WTC11 (cell line): ENCODE results near the gene MEGF6. TPM values are rescaled to one million over a fixed set of nuclear protein-coding genes. Genes with fewer than 3 reads are reported as not detected.

Experiments used
- ATAC-seq: fragments of 200-7000 bp; cut with Tn5 transposase; 2 replicates; pipeline ENCODE4 v1.10.0; 2021; ENCODE audit warnings: mild to moderate bottlenecking, moderate library complexity
- CTCF ChIA-PET: fragments of 300-600 bp; sonication (Branson Sonifier 250); formaldehyde crosslinking; loops from one replicate; lab custom pipeline; 2021; ENCODE audit warnings: antibody characterized with exemption; lab: Charles Lee
- POLR2A ChIA-PET: fragments of 350-600 bp; sonication (Branson Sonifier 250); formaldehyde crosslinking; loops from one replicate; lab custom pipeline; 2021; ENCODE audit warnings: antibody characterized with exemption; lab: Charles Lee
- DNase-seq: peaks from one replicate; pipeline ENCODE4 v3.0.0; 2021; ENCODE audit warnings: low spot score
- H3K27ac Mint-ChIP-seq: 2 replicates; pipeline ENCODE4 v1.8.0; 2021; ENCODE audit warnings: mixed read lengths
- H3K27me3 Mint-ChIP-seq: 2 replicates; pipeline ENCODE4 v1.8.0; 2021; ENCODE audit warnings: low read depth, mild to moderate bottlenecking, moderate library complexity, mixed read lengths
- H3K36me3 Mint-ChIP-seq: 2 replicates; pipeline ENCODE4 v1.8.0; 2021; ENCODE audit warnings: mixed read lengths
- H3K4me1 Mint-ChIP-seq: 2 replicates; pipeline ENCODE4 v1.8.0; 2022; ENCODE audit warnings: mixed read lengths
- H3K4me3 Mint-ChIP-seq: 2 replicates; pipeline ENCODE4 v1.8.0; 2021; ENCODE audit warnings: mild to moderate bottlenecking, moderate library complexity, mixed read lengths
- H3K9me3 Mint-ChIP-seq: 2 replicates; pipeline ENCODE4 v1.8.0; 2021; ENCODE audit warnings: mixed read lengths
- CBFB ChIP-seq: sonication (generic); formaldehyde crosslinking; IDR thresholded peaks from 2 replicates; pipeline ENCODE4 v1.8.1; 2022; ENCODE audit warnings: mild to moderate bottlenecking, low read depth, missing genetic modification reagents
- ESRRA ChIP-seq: sonication (generic); formaldehyde crosslinking; IDR thresholded peaks from 2 replicates; pipeline ENCODE4 v1.8.1; 2022; ENCODE audit warnings: mild to moderate bottlenecking, missing genetic modification reagents, borderline replicate concordance
- FOXP1 ChIP-seq: sonication (generic); formaldehyde crosslinking; IDR thresholded peaks from 2 replicates; pipeline ENCODE4 v1.8.0; 2022; ENCODE audit warnings: missing genetic modification reagents, mild to moderate bottlenecking, moderate library complexity, borderline replicate concordance
- GABPB1 ChIP-seq: sonication (generic); formaldehyde crosslinking; IDR thresholded peaks from 2 replicates; pipeline ENCODE4 v1.8.1; 2023; ENCODE audit warnings: mild to moderate bottlenecking, missing genetic modification reagents
- IRF2 ChIP-seq: sonication (generic); formaldehyde crosslinking; IDR thresholded peaks from 2 replicates; pipeline ENCODE4 v1.8.0; 2022; ENCODE audit warnings: low read depth, missing genetic modification reagents, borderline replicate concordance
- NR1H2 ChIP-seq: sonication (generic); formaldehyde crosslinking; IDR thresholded peaks from 2 replicates; pipeline ENCODE4 v1.9.0; 2021; ENCODE audit warnings: mild to moderate bottlenecking, moderate library complexity, missing genetic modification reagents
- ZNF138 ChIP-seq: sonication (generic); formaldehyde crosslinking; conservative IDR thresholded peaks from 2 replicates; pipeline ENCODE4 v1.8.1; 2022; ENCODE audit warnings: mild to moderate bottlenecking, moderate library complexity, missing genetic modification reagents
- total RNA-seq: library from RNA; stranded (reverse); gene quantifications from 3 replicates; pipeline ENCODE4 v1.2.3, GENCODE V29; 2021
- TF ChIP-seq, protein P1 (sequence below): fragments of 250-450 bp; sonication (Bioruptor Pico); IDR thresholded peaks from 2 replicates; pipeline ENCODE4 v1.8.0; 2021; ENCODE audit warnings: mild to moderate bottlenecking
- TF ChIP-seq, protein P2 (sequence below): sonication (generic); formaldehyde crosslinking; IDR thresholded peaks from 2 replicates; pipeline ENCODE4 v1.8.0; 2022; ENCODE audit warnings: mild to moderate bottlenecking, missing genetic modification reagents
- TF ChIP-seq, protein P3 (sequence below): sonication (generic); formaldehyde crosslinking; IDR thresholded peaks from 2 replicates; pipeline ENCODE4 v1.8.1; 2022; ENCODE audit warnings: missing genetic modification reagents, borderline replicate concordance
- TF ChIP-seq, protein P4 (sequence below): fragments of 250-450 bp; sonication (Bioruptor Pico); IDR thresholded peaks from 2 replicates; pipeline ENCODE4 v2.1.2; 2022; ENCODE audit warnings: mild to moderate bottlenecking, moderate library complexity
- TF ChIP-seq, protein P5 (sequence below): sonication (generic); formaldehyde crosslinking; IDR thresholded peaks from 2 replicates; pipeline ENCODE4 v1.8.1; 2023; ENCODE audit warnings: mild to moderate bottlenecking, missing genetic modification reagents, borderline replicate concordance
- TF ChIP-seq, protein P6 (sequence below): sonication (generic); formaldehyde crosslinking; IDR thresholded peaks from 2 replicates; pipeline ENCODE4 v1.8.1; 2023; ENCODE audit warnings: mild to moderate bottlenecking, missing genetic modification reagents, moderate library complexity
- TF ChIP-seq, protein P7 (sequence below): sonication (generic); formaldehyde crosslinking; IDR thresholded peaks from 2 replicates; pipeline ENCODE4 v1.8.0; 2022; ENCODE audit warnings: mild to moderate bottlenecking, missing genetic modification reagents
- TF ChIP-seq, protein P8 (sequence below): fragments of 250-450 bp; sonication (Bioruptor Pico); conservative IDR thresholded peaks from 2 replicates; pipeline ENCODE4 v1.9.0; 2021; ENCODE audit warnings: mild to moderate bottlenecking

MEGF6 gene
- total RNA-seq, 1 experiment from 2014 or later = 24.9 TPM

DNA sequence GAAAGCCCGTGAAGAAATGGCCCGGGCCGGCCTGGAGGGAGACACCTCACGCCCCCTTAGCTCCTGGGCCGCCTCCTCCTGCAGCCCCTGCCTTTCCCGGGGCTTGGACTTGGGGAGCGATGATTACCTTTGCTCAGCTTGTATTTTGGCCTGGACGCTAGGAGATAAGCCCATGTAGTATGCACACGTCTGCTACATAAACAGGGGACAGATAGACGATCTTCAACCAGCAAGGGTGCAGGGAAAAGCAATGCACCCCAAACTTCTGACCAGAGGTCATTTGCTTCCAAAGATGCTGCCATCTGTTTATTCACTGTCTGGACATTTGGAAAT is 41.9 kb upstream of the MEGF6 start (continued):
- TF ChIP-seq, protein P1, sequence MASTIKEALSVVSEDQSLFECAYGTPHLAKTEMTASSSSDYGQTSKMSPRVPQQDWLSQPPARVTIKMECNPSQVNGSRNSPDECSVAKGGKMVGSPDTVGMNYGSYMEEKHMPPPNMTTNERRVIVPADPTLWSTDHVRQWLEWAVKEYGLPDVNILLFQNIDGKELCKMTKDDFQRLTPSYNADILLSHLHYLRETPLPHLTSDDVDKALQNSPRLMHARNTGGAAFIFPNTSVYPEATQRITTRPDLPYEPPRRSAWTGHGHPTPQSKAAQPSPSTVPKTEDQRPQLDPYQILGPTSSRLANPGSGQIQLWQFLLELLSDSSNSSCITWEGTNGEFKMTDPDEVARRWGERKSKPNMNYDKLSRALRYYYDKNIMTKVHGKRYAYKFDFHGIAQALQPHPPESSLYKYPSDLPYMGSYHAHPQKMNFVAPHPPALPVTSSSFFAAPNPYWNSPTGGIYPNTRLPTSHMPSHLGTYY (CRISPR knock-in tag) = no peak
- TF ChIP-seq CBFB = no peak

DNA sequence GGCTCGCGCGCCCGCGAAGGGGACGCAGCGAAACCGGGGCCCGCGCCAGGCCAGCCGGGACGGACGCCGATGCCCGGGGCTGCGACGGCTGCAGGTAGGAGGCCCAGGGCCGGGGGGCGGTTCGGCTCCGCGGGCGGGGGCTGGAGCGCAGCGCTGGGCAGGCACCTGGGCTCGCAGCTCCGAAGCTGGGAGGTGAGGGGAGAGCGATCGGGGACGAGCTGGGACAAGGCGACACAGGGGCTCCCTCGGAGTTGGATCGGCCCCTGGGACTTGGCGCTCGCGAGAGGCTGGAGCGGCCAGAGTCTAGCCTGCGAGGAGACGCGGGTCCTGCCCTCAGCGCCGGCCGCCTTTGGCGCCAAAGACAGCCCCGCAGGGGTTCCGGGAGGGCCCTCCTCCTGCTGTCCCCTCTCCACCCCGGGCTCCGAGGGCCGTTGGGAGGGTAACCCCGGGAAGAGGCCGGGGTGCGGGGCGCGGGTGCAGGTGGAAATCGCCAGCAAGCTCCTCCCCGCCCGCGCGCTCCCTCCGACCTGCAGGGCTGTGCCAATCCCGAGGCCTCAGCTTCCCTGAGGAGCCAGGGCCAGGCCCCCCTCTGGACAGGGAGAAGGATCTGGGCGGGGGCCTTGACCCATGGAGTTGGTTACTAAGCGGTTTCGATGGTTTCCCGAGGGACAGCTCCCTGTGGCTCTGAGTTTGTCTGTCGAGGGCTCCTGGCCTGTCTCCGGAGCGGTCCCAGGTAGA is 41.4 kb upstream of the MEGF6 start:
- no peak for TF ChIP-seq FOXP1 (CRISPR knock-in tag)
- TF ChIP-seq, protein P2, sequence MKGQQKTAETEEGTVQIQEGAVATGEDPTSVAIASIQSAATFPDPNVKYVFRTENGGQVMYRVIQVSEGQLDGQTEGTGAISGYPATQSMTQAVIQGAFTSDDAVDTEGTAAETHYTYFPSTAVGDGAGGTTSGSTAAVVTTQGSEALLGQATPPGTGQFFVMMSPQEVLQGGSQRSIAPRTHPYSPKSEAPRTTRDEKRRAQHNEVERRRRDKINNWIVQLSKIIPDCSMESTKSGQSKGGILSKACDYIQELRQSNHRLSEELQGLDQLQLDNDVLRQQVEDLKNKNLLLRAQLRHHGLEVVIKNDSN = no peak
- TF ChIP-seq NR1H2 (CRISPR knock-in tag) = no peak
- TF ChIP-seq, protein P3, sequence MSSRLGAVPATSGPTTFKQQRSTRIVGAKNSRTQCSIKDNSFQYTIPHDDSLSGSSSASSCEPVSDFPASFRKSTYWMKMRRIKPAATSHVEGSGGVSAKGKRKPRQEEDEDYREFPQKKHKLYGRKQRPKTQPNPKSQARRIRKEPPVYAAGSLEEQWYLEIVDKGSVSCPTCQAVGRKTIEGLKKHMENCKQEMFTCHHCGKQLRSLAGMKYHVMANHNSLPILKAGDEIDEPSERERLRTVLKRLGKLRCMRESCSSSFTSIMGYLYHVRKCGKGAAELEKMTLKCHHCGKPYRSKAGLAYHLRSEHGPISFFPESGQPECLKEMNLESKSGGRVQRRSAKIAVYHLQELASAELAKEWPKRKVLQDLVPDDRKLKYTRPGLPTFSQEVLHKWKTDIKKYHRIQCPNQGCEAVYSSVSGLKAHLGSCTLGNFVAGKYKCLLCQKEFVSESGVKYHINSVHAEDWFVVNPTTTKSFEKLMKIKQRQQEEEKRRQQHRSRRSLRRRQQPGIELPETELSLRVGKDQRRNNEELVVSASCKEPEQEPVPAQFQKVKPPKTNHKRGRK (CRISPR knock-in tag) = no peak
- TF ChIP-seq ESRRA = no peak
- TF ChIP-seq, protein P4, sequence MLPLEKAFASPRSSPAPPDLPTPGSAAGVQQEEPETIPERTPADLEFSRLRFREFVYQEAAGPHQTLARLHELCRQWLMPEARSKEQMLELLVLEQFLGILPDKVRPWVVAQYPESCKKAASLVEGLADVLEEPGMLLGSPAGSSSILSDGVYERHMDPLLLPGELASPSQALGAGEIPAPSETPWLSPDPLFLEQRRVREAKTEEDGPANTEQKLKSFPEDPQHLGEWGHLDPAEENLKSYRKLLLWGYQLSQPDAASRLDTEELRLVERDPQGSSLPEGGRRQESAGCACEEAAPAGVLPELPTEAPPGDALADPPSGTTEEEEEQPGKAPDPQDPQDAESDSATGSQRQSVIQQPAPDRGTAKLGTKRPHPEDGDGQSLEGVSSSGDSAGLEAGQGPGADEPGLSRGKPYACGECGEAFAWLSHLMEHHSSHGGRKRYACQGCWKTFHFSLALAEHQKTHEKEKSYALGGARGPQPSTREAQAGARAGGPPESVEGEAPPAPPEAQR (CRISPR knock-in tag) = no peak
- TF ChIP-seq, protein P5, sequence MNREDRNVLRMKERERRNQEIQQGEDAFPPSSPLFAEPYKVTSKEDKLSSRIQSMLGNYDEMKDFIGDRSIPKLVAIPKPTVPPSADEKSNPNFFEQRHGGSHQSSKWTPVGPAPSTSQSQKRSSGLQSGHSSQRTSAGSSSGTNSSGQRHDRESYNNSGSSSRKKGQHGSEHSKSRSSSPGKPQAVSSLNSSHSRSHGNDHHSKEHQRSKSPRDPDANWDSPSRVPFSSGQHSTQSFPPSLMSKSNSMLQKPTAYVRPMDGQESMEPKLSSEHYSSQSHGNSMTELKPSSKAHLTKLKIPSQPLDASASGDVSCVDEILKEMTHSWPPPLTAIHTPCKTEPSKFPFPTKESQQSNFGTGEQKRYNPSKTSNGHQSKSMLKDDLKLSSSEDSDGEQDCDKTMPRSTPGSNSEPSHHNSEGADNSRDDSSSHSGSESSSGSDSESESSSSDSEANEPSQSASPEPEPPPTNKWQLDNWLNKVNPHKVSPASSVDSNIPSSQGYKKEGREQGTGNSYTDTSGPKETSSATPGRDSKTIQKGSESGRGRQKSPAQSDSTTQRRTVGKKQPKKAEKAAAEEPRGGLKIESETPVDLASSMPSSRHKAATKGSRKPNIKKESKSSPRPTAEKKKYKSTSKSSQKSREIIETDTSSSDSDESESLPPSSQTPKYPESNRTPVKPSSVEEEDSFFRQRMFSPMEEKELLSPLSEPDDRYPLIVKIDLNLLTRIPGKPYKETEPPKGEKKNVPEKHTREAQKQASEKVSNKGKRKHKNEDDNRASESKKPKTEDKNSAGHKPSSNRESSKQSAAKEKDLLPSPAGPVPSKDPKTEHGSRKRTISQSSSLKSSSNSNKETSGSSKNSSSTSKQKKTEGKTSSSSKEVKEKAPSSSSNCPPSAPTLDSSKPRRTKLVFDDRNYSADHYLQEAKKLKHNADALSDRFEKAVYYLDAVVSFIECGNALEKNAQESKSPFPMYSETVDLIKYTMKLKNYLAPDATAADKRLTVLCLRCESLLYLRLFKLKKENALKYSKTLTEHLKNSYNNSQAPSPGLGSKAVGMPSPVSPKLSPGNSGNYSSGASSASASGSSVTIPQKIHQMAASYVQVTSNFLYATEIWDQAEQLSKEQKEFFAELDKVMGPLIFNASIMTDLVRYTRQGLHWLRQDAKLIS (CRISPR knock-in tag) = no peak
- TF ChIP-seq, protein P6, sequence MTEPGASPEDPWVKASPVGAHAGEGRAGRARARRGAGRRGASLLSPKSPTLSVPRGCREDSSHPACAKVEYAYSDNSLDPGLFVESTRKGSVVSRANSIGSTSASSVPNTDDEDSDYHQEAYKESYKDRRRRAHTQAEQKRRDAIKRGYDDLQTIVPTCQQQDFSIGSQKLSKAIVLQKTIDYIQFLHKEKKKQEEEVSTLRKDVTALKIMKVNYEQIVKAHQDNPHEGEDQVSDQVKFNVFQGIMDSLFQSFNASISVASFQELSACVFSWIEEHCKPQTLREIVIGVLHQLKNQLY (CRISPR knock-in tag) = no peak
- TF ChIP-seq, protein P7, sequence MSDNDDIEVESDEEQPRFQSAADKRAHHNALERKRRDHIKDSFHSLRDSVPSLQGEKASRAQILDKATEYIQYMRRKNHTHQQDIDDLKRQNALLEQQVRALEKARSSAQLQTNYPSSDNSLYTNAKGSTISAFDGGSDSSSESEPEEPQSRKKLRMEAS (CRISPR knock-in tag) = no peak
- TF ChIP-seq, protein P8, sequence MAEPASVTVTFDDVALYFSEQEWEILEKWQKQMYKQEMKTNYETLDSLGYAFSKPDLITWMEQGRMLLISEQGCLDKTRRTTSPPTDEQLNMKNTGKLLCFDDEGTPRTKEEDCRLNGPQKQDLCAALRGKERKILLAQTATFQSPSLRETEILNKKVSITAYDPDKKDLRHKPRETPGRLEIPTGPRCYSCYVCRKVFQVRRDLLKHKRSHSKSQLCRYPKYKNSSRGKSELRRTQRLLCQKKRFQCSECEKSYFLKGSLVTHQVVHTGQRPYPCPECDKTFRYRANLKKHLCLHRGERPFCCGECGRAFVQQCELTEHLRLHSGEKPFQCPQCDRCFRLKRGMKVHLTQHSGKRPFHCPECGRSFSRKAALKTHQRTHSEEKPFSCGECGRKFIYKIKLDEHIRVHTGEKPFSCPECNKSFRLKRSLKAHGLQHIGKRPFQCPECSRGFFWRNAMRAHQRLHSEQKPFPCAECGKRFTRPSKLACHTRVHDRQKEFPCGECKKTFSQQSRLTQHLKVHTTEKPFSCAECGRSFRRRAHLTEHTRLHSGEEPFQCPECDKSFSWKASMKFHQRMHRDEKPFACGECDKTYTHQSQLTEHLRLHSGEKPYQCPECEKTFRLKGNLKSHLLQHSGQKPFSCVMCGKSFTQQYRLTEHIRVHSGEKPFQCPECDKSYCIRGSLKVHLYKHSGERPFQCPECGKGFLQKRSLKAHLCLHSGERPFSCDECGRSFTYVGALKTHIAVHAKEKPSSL (CRISPR knock-in tag) = no peak
- TF ChIP-seq ZNF138 (CRISPR knock-in tag) = no peak
- no peak for TF ChIP-seq IRF2
- no peak for TF ChIP-seq GABPB1 (CRISPR knock-in tag)
- TF ChIP-seq, all 79 proteins: peak for 0
- no peaks in the 10 kb centered on the region for H3K9me3 Mint-ChIP-seq
- H3K4me3 Mint-ChIP-seq = peak overlapping the region; percentile 55
- peaks cover 68% of the 10 kb centered on the region for H3K27me3 Mint-ChIP-seq
- ATAC-seq = peak; percentile 44
- CTCF ChIA-PET = interaction anchor here (0.6 to 3.8 kb wide), 13 partner anchors 12 to 162 kb away, joined by 3 to 27 read pairs (median 7); no protein-coding TSS in a partner anchor
- peak; percentile 56 for DNase-seq
- H3K4me1 Mint-ChIP-seq = peaks cover 10% of the 10 kb centered on the region
- POLR2A ChIA-PET = no interaction called here
- H3K36me3 Mint-ChIP-seq = no peaks in the 10 kb centered on the region
- no peak overlapping the region for H3K27ac Mint-ChIP-seq
